ENCODE data around the gene APOLD1. TPM values are rescaled to one million over a fixed set of nuclear protein-coding genes. Genes with fewer than 3 reads are reported as not detected.

Gene APOLD1
- total RNA-seq, 6 donors from 2014 or later, result 8.5 to 36.5 (median 15.6) TPM

GRCh38 chr12:12757121-12757520, 28.3 kb upstream of the APOLD1 start:
- Histone ChIP-seq H3K27me3 (no peaks in the 10 kb centered on the region), H3K4me1 (no peaks in the 10 kb centered on the region), H3K9me3 (no peaks in the 10 kb centered on the region), H3K27ac (no peak overlapping the region), H3K4me3 (no peak overlapping the region), H3K36me3 (no peaks in the 10 kb centered on the region)
- TF ChIP-seq CTCF (IDR thresholded peaks at IDR 0.05) (no peak), POLR2A (IDR thresholded peaks at IDR 0.05) (no peak), EP300 (IDR thresholded peaks at IDR 0.05) (no peak), POLR2AphosphoS5 (IDR thresholded peaks at IDR 0.05) (no peak)
- ATAC-seq (ENCODE audit: low FRiP score in 2 of 2) (no peak), DNase-seq (no peak)
- WGBS, 2 donors, result 92 to 96% methylated on average over 2 of the region's 2 CpGs

GRCh38 chr12:12759234-12759915, 26.1 kb upstream of the APOLD1 start:
- ATAC-seq (ENCODE audit: low FRiP score in 2 of 2), result no peak
- H3K4me3 ChIP-seq, result no peak overlapping the region
- H3K36me3 ChIP-seq, result no peaks in the 10 kb centered on the region
- no peaks in the 10 kb centered on the region for H3K27me3 ChIP-seq
- WGBS, 2 donors, result 93 to 94% methylated on average over 7 of the region's 7 CpGs
- H3K9me3 ChIP-seq, result no peaks in the 10 kb centered on the region
- TF ChIP-seq EP300 (IDR thresholded peaks at IDR 0.05) (no peak), CTCF (IDR thresholded peaks at IDR 0.05) (no peak), POLR2AphosphoS5 (IDR thresholded peaks at IDR 0.05) (no peak)
- DNase-seq, result no peak
- H3K27ac ChIP-seq, result no peak overlapping the region
- no peaks in the 10 kb centered on the region for H3K4me1 ChIP-seq

GRCh38 chr12:12764824-12765223, 20.6 kb upstream of the APOLD1 start:
- H3K36me3 ChIP-seq, result no peaks in the 10 kb centered on the region
- H3K27ac ChIP-seq, result no peak overlapping the region
- H3K4me1 ChIP-seq, result no peaks in the 10 kb centered on the region
- no peak for DNase-seq
- peaks cover 0 to under 1% (median 0%) of the 10 kb centered on the region in 4 donors for H3K9me3 ChIP-seq
- no peak overlapping the region for H3K4me3 ChIP-seq
- TF ChIP-seq POLR2A (IDR thresholded peaks at IDR 0.05), result no peak
- no peak for TF ChIP-seq CTCF (IDR thresholded peaks at IDR 0.05)
- no peak for TF ChIP-seq POLR2AphosphoS5 (IDR thresholded peaks at IDR 0.05)
- no peak for TF ChIP-seq EP300 (IDR thresholded peaks at IDR 0.05)
- H3K27me3 ChIP-seq, result no peaks in the 10 kb centered on the region
- no peak for ATAC-seq (ENCODE audit: low FRiP score in 2 of 2)

- Histone ChIP-seq H3K36me3 (no peaks in the 10 kb centered on the region), H3K9me3 (peaks cover 0 to 5% (median 0%) of the 10 kb centered on the region in 4 donors), H3K4me1 (no peaks in the 10 kb centered on the region), H3K27me3 (no peaks in the 10 kb centered on the region), H3K27ac (no peak overlapping the region), H3K4me3 (no peak overlapping the region)
- 95 to 96% methylated on average over 5 to 6 of the region's 6 CpGs for WGBS, 2 donors
- no peak for DNase-seq
- ATAC-seq (ENCODE audit: low FRiP score in 2 of 2), result no peak
- TF ChIP-seq POLR2A (IDR thresholded peaks at IDR 0.05), result no peak
- TF ChIP-seq EP300 (IDR thresholded peaks at IDR 0.05), result no peak
- no peak for TF ChIP-seq POLR2AphosphoS5 (IDR thresholded peaks at IDR 0.05)
- no peak for TF ChIP-seq CTCF (IDR thresholded peaks at IDR 0.05)
Observed at GRCh38 chr12:12770262-12770661, 15.2 kb upstream of the APOLD1 start.

GRCh38 chr12:12774791-12775190, 10.7 kb upstream of the APOLD1 start:
- Histone ChIP-seq H3K9me3 (peaks cover 0 to 5% (median 0%) of the 10 kb centered on the region in 4 donors), H3K4me3 (no peak overlapping the region), H3K36me3 (no peaks in the 10 kb centered on the region), H3K27ac (no peak overlapping the region), H3K27me3 (no peaks in the 10 kb centered on the region), H3K4me1 (peaks cover 7 to 10% (median 9%) of the 10 kb centered on the region in 4 donors)
- 42 to 73% methylated on average over 3 of the region's 3 CpGs for WGBS, 2 donors
- no peak for ATAC-seq (ENCODE audit: low FRiP score in 2 of 2)
- no peak for TF ChIP-seq POLR2A (IDR thresholded peaks at IDR 0.05)
- no peak for TF ChIP-seq POLR2AphosphoS5 (IDR thresholded peaks at IDR 0.05)
- TF ChIP-seq EP300 (IDR thresholded peaks at IDR 0.05), result no peak
- TF ChIP-seq CTCF (IDR thresholded peaks at IDR 0.05), result no peak
- DNase-seq, result no peak
